SH-SY5Y (cell line): ENCODE data around the gene ACTA1.

ENCODE experiments used
- GATA2 ChIP-seq: IDR thresholded peaks from 2 replicates; pipeline ENCODE4 v1.6.1; 2011; ENCODE audit warnings: mild to moderate bottlenecking, low read depth, low read length
- GATA3 ChIP-seq: IDR thresholded peaks from 2 replicates; pipeline ENCODE4 v1.6.1; 2011; ENCODE audit warnings: low read depth, mild to moderate bottlenecking, low read length, moderate library complexity

- no peak for TF ChIP-seq GATA3
- TF ChIP-seq GATA2: no peak
Measured at GRCh38 chr1:229402993-229403392, 30.9 kb downstream of the ACTA1 start.
